ENCODE results near the gene DIO3.

The DIO3 gene

GRCh38 chr14:101587441-101587911 is 26.2 kb downstream of the DIO3 start:
- TF ChIP-seq CTCF (IDR thresholded peaks at IDR 0.05; ENCODE audit: low read depth, low read length, missing control alignments), result no peak
- no peak for DNase-seq (ENCODE audit: extremely low read depth, low read depth)
- no peak overlapping the region for H3K4me3 ChIP-seq (replicated peaks; ENCODE audit: low read depth, low read length)

GRCh38 chr14:101588286-101588975 is 27.1 kb downstream of the DIO3 start:
- TF ChIP-seq CTCF (IDR thresholded peaks at IDR 0.05; ENCODE audit: low read depth, low read length, missing control alignments), result no peak
- H3K4me3 ChIP-seq (replicated peaks; ENCODE audit: low read depth, low read length), result no peak overlapping the region
- no peak for DNase-seq (ENCODE audit: extremely low read depth, low read depth)

- TF ChIP-seq CTCF (IDR thresholded peaks at IDR 0.05; ENCODE audit: low read depth, low read length, missing control alignments), result no peak
- H3K4me3 ChIP-seq (replicated peaks; ENCODE audit: low read depth, low read length), result no peak overlapping the region
- no peak for DNase-seq (ENCODE audit: extremely low read depth, low read depth)
Observed at GRCh38 chr14:101588990-101589389, 27.7 kb downstream of the DIO3 start.

GRCh38 chr14:101589486-101590015 is 28.3 kb downstream of the DIO3 start:
- no peak for TF ChIP-seq CTCF (IDR thresholded peaks at IDR 0.05; ENCODE audit: low read depth, low read length, missing control alignments)
- no peak for DNase-seq (ENCODE audit: extremely low read depth, low read depth)
- no peak overlapping the region for H3K4me3 ChIP-seq (replicated peaks; ENCODE audit: low read depth, low read length)

- no peak for TF ChIP-seq CTCF (IDR thresholded peaks at IDR 0.05; ENCODE audit: low read depth, low read length, missing control alignments)
- H3K4me3 ChIP-seq (replicated peaks; ENCODE audit: low read depth, low read length), result no peak overlapping the region
- no peak for DNase-seq (ENCODE audit: extremely low read depth, low read depth)
Observed at GRCh38 chr14:101590062-101590461, 28.8 kb downstream of the DIO3 start.

GRCh38 chr14:101590616-101591015 is 29.3 kb downstream of the DIO3 start:
- H3K4me3 ChIP-seq (replicated peaks; ENCODE audit: low read depth, low read length), result no peak overlapping the region
- TF ChIP-seq CTCF (IDR thresholded peaks at IDR 0.05; ENCODE audit: low read depth, low read length, missing control alignments), result no peak
- DNase-seq (ENCODE audit: extremely low read depth, low read depth), result no peak

Measured in HFF-Myc (cell line).